K562 (cell line): ENCODE data around the gene FAM83E. TPM values are rescaled to one million over a fixed set of nuclear protein-coding genes. Genes with fewer than 3 reads are reported as not detected.

Source experiments
- CBFB ChIP-seq: sonication (generic); formaldehyde crosslinking; IDR thresholded peaks from 2 replicates; pipeline ENCODE4 v1.4.0; 2020; ENCODE audit warnings: mild to moderate bottlenecking, missing genetic modification reagents
- CTBP1 ChIP-seq: fragments of 450-650 bp; IDR thresholded peaks from 2 replicates; pipeline ENCODE4 v1.6.1; 2016; ENCODE audit warnings: borderline replicate concordance
- DNMT1 ChIP-seq: fragments of 450-650 bp; IDR thresholded peaks from 2 replicates; pipeline ENCODE4 v1.6.1; 2016; ENCODE audit warnings: antibody characterized with exemption, mild to moderate bottlenecking
- KLF6 ChIP-seq: fragments of 250-450 bp; sonication (Bioruptor Pico); IDR thresholded peaks from 2 replicates; pipeline ENCODE4 v1.4.0; 2020; ENCODE audit warnings: mild to moderate bottlenecking, moderate library complexity, borderline replicate concordance
- NFIC ChIP-seq: fragments of 450-650 bp; IDR thresholded peaks from 2 replicates; pipeline ENCODE4 v1.6.1; 2017; ENCODE audit warnings: mild to moderate bottlenecking, inconsistent platforms
- PHF21A ChIP-seq: fragments of 450-650 bp; IDR thresholded peaks from 2 replicates; pipeline ENCODE4 v1.6.1; 2017; ENCODE audit warnings: low read depth, borderline replicate concordance
- TEAD4 ChIP-seq, 2 experiments: sonication (generic) in 1 of 2; formaldehyde crosslinking in 1 of 2; IDR thresholded peaks; 2 replicates each; pipeline versions ENCODE4 v1.6.1 to v1.8.0; 2012 to 2022; ENCODE audit warnings: borderline replicate concordance in 1 of 2, inconsistent platforms in 1 of 2, low read length in 1 of 2, mild to moderate bottlenecking in 1 of 2, missing genetic modification reagents in 1 of 2
- YY1 ChIP-seq, 3 experiments: IDR thresholded peaks; 2 replicates each; pipeline ENCODE4 v1.6.1; 2011; ENCODE audit warnings: low read length in 2 of 3, mild to moderate bottlenecking in 2 of 3, moderate library complexity in 2 of 3, borderline replicate concordance in 1 of 3, control low read depth in 1 of 3, low read depth in 1 of 3; ENCODE audit not compliant: insufficient read depth in 3 of 3, insufficient replicate concordance in 2 of 3, control insufficient read depth in 1 of 3, insufficient read length in 1 of 3; ENCODE audit errors: extremely low read depth in 1 of 3
- ZNF431 ChIP-seq: sonication (generic); formaldehyde crosslinking; IDR thresholded peaks from 2 replicates; pipeline ENCODE4 v1.8.0; 2022; ENCODE audit warnings: mild to moderate bottlenecking, missing genetic modification reagents
- ZNF707 ChIP-seq: fragments of 250-450 bp; sonication (Bioruptor Pico); conservative IDR thresholded peaks from 2 replicates; pipeline ENCODE4 v1.8.0; 2022; ENCODE audit warnings: inconsistent platforms, mild to moderate bottlenecking, moderate library complexity
- polyA plus RNA-seq, 8 experiments: library from polyadenylated mRNA; depleted of rRNA in 4 of 8; stranded (reverse) in 5 of 8; unstranded in 3 of 8; fragments of >200 nt; fragmentation: Nextera tagmentation in 2 of 8; fragmentation: Illumina TruSeq in 1 of 8; extraction: Ambion mirVana in 2 of 8; extraction: Trizol in 1 of 8; gene quantifications; 2 replicates each; pipeline versions ENCODE4 v1.2.1 to v1.2.3, GENCODE V29; 2011 to 2014; ENCODE audit warnings: inconsistent platforms in 1 of 8, missing spikeins in 1 of 8
- total RNA-seq, 7 experiments: library from RNA; depleted of rRNA in 6 of 7; stranded (reverse); fragments of >200 nt in 6 of 7; fragmentation: Illumina TruSeq in 2 of 7; extraction: Trizol in 2 of 7; gene quantifications; 2 replicates each; pipeline versions ENCODE4 v1.2.1 to v1.2.3, GENCODE V29; 2011 to 2021; ENCODE audit warnings: low replicate concordance in 1 of 7
- TF ChIP-seq, protein P1 (sequence below): fragments of 200-800 bp; sonication (Bioruptor generic); IDR thresholded peaks from 2 replicates; pipeline ENCODE4 v1.6.1; 2017; ENCODE audit warnings: missing genetic modification characterization, missing compliant biosample characterization
- TF ChIP-seq, protein P2 (sequence below): fragments of 200-800 bp; sonication (Bioruptor generic); IDR thresholded peaks from 2 replicates; pipeline ENCODE4 v1.6.1; 2017; ENCODE audit warnings: missing genetic modification characterization, missing compliant biosample characterization
- TF ChIP-seq, protein P3 (sequence below): fragments of 250-450 bp; sonication (Bioruptor Pico); IDR thresholded peaks from 2 replicates; pipeline ENCODE4 v1.8.0; 2021; ENCODE audit warnings: moderate library complexity, mild to moderate bottlenecking, inconsistent platforms
- TF ChIP-seq, protein P4 (sequence below), 2 experiments: fragments of 450-650 bp; conservative IDR thresholded peaks; 2 replicates each; pipeline ENCODE4 v1.6.1; 2017; ENCODE audit warnings: mild to moderate bottlenecking in 2 of 2, moderate library complexity in 2 of 2
- TF ChIP-seq, protein P5 (sequence below): sonication (generic); formaldehyde crosslinking; IDR thresholded peaks from 2 replicates; pipeline ENCODE4 v1.8.0; 2023; ENCODE audit warnings: mild to moderate bottlenecking, missing genetic modification reagents

Gene FAM83E
- total and polyA plus RNA-seq, 9 of the 15 experiments (the other 6 are each of a cell fraction or from before 2014, with no cell fraction given) = 0.15 to 0.87 (median 0.29) TPM; not detected in 4

DNA sequence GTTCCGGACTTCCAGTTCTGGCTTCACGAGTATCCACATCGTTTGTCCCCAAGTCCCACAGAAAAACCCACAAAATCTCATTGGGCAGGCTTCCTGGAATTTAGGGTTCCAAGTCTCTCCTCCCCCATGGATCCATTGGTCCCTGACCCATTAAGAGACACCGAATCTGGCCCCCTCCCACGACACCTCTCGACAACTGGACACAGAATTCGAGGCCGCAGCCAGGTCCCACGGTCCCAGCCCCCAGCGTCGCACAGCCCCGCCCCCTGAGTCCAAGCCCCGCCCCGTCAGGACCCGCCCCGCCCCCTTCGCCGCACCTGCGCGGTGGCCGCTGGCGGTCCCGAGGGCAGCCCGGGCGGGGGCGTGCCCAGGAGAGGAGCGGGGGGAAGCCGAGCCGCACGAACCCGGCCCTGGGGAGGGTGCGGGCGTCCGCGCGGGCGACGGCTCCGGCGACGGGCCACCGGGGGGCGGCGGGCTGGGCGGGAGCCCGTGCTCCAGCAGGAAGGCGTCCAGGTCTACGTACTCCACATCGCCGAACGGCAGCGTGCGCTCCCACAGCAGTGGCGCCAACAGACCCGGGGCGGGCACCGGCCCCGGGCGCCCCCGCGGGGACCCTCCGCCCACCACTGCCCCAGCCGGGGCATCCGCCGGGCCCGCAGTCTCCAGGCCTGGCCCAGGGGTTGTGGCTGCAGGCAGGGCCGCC lies 20.5 kb upstream of the FAM83E start (continued):
- TF ChIP-seq YY1 (IDR thresholded peaks at IDR 0.05; ENCODE audit: borderline replicate concordance in 1 of 3, control insufficient read depth in 1 of 3, extremely low read depth in 1 of 3, insufficient read depth in 3 of 3, insufficient read length in 1 of 3, insufficient replicate concordance in 2 of 3, low read depth in 1 of 3, low read length in 2 of 3) = no peak
- no peak for TF ChIP-seq ZNF707 (CRISPR knock-in tag)
- TF ChIP-seq PHF21A = 0 out of 2 replicates have a peak, but pooled peaks have one; percentile 28
- TF ChIP-seq, protein P1, sequence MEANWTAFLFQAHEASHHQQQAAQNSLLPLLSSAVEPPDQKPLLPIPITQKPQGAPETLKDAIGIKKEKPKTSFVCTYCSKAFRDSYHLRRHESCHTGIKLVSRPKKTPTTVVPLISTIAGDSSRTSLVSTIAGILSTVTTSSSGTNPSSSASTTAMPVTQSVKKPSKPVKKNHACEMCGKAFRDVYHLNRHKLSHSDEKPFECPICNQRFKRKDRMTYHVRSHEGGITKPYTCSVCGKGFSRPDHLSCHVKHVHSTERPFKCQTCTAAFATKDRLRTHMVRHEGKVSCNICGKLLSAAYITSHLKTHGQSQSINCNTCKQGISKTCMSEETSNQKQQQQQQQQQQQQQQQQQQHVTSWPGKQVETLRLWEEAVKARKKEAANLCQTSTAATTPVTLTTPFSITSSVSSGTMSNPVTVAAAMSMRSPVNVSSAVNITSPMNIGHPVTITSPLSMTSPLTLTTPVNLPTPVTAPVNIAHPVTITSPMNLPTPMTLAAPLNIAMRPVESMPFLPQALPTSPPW = peak; percentile 86
- no peak for TF ChIP-seq KLF6 (CRISPR knock-in tag)
- 0 out of 2 replicates have a peak, but pooled peaks have one; percentile 22 for TF ChIP-seq CTBP1
- TF ChIP-seq, protein P2, sequence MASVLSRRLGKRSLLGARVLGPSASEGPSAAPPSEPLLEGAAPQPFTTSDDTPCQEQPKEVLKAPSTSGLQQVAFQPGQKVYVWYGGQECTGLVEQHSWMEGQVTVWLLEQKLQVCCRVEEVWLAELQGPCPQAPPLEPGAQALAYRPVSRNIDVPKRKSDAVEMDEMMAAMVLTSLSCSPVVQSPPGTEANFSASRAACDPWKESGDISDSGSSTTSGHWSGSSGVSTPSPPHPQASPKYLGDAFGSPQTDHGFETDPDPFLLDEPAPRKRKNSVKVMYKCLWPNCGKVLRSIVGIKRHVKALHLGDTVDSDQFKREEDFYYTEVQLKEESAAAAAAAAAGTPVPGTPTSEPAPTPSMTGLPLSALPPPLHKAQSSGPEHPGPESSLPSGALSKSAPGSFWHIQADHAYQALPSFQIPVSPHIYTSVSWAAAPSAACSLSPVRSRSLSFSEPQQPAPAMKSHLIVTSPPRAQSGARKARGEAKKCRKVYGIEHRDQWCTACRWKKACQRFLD (CRISPR knock-in tag) = no peak
- TF ChIP-seq, protein P3, sequence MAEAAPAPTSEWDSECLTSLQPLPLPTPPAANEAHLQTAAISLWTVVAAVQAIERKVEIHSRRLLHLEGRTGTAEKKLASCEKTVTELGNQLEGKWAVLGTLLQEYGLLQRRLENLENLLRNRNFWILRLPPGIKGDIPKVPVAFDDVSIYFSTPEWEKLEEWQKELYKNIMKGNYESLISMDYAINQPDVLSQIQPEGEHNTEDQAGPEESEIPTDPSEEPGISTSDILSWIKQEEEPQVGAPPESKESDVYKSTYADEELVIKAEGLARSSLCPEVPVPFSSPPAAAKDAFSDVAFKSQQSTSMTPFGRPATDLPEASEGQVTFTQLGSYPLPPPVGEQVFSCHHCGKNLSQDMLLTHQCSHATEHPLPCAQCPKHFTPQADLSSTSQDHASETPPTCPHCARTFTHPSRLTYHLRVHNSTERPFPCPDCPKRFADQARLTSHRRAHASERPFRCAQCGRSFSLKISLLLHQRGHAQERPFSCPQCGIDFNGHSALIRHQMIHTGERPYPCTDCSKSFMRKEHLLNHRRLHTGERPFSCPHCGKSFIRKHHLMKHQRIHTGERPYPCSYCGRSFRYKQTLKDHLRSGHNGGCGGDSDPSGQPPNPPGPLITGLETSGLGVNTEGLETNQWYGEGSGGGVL = no peak
- TF ChIP-seq, protein P4, sequence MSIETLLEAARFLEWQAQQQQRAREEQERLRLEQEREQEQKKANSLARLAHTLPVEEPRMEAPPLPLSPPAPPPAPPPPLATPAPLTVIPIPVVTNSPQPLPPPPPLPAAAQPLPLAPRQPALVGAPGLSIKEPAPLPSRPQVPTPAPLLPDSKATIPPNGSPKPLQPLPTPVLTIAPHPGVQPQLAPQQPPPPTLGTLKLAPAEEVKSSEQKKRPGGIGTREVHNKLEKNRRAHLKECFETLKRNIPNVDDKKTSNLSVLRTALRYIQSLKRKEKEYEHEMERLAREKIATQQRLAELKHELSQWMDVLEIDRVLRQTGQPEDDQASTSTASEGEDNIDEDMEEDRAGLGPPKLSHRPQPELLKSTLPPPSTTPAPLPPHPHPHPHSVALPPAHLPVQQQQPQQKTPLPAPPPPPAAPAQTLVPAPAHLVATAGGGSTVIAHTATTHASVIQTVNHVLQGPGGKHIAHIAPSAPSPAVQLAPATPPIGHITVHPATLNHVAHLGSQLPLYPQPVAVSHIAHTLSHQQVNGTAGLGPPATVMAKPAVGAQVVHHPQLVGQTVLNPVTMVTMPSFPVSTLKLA (conservative IDR thresholded peaks at IDR 0.05) = peak in 1 of 2 experiments; percentile 9; a peak in 1 of 4 replicates
- TF ChIP-seq, protein P5, sequence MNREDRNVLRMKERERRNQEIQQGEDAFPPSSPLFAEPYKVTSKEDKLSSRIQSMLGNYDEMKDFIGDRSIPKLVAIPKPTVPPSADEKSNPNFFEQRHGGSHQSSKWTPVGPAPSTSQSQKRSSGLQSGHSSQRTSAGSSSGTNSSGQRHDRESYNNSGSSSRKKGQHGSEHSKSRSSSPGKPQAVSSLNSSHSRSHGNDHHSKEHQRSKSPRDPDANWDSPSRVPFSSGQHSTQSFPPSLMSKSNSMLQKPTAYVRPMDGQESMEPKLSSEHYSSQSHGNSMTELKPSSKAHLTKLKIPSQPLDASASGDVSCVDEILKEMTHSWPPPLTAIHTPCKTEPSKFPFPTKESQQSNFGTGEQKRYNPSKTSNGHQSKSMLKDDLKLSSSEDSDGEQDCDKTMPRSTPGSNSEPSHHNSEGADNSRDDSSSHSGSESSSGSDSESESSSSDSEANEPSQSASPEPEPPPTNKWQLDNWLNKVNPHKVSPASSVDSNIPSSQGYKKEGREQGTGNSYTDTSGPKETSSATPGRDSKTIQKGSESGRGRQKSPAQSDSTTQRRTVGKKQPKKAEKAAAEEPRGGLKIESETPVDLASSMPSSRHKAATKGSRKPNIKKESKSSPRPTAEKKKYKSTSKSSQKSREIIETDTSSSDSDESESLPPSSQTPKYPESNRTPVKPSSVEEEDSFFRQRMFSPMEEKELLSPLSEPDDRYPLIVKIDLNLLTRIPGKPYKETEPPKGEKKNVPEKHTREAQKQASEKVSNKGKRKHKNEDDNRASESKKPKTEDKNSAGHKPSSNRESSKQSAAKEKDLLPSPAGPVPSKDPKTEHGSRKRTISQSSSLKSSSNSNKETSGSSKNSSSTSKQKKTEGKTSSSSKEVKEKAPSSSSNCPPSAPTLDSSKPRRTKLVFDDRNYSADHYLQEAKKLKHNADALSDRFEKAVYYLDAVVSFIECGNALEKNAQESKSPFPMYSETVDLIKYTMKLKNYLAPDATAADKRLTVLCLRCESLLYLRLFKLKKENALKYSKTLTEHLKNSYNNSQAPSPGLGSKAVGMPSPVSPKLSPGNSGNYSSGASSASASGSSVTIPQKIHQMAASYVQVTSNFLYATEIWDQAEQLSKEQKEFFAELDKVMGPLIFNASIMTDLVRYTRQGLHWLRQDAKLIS (CRISPR knock-in tag) = no peak
- TF ChIP-seq CBFB (CRISPR knock-in tag) = no peak
- TF ChIP-seq TEAD4 (IDR thresholded peaks at IDR 0.05; ENCODE audit: low read length) = no peak
- TF ChIP-seq TEAD4 (CRISPR knock-in tag; IDR thresholded peaks at IDR 0.05; ENCODE audit: borderline replicate concordance) = no peak
- no peak for TF ChIP-seq ZNF431
- no peak for TF ChIP-seq NFIC
- no peak for TF ChIP-seq DNMT1
